Posterior cingulate gyrus (tissue), 11 donors: ENCODE data around the gene MATN1.
"Not testable (repeated sequence)": the region's sequence is repeated elsewhere in the genome, so short reads cannot be mapped to it uniquely, and the experiment has no call there.

ENCODE experiments used
- DNase-seq, 10 donors: peaks; one replicate each; pipeline versions ENCODE4 v3.0.0 to v3.0.0-alpha.2; 2020 to 2021; ENCODE audit warnings: mixed read lengths in 3 of 10
- intact Hi-C: fragments of 100-400 bp; cut with DNase I; formaldehyde crosslinking; loops from one replicate; pipeline ENCODE4 v1.15.1; 2023

Gene MATN1, protein sequence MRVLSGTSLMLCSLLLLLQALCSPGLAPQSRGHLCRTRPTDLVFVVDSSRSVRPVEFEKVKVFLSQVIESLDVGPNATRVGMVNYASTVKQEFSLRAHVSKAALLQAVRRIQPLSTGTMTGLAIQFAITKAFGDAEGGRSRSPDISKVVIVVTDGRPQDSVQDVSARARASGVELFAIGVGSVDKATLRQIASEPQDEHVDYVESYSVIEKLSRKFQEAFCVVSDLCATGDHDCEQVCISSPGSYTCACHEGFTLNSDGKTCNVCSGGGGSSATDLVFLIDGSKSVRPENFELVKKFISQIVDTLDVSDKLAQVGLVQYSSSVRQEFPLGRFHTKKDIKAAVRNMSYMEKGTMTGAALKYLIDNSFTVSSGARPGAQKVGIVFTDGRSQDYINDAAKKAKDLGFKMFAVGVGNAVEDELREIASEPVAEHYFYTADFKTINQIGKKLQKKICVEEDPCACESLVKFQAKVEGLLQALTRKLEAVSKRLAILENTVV

GRCh38 chr1:30723331-30723755, at the start of gene MATN1:
Gene MATN1, minus strand, starts transcription at chr1:30723585. Its CDS starts 34 bp downstream, at chr1:30723551.
- intact Hi-C loops, result no loop called here
- peak in 3 of 10 donors; percentile 65 to 72 (median 71) for DNase-seq

DNA sequence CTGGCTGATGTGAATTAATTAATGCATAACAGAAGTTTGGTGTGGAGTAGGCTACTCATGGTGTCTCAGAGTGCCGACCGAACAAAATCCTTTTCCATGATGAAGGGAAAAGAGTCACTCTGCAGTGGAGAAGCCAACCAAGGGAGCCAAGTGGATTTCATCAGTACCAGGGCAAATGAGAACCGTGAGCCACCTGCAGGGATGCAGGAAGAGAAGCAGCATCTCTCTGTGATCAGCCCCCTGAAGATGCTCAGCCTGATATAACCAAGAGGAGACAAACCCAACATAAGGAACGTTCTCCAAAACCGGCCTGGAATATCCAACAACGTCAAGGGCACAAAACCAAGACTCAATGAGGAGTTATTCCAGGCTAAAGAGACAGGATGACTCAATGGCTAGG, 47.6 kb upstream of the MATN1 start:
- no peak for DNase-seq
- intact Hi-C loops, result loop anchor here (10.0 kb wide), 1 partner anchor 1536 kb away; the partner anchor contains the start of genes MECR and PTPRU

GRCh38 chr1:30770150-30770549, 46.8 kb upstream of the MATN1 start:
- intact Hi-C loops, result loop anchor here (10.0 kb wide), 1 partner anchor 1535 kb away; the partner anchor contains the start of genes MECR and PTPRU
- DNase-seq, result peak in 2 of 10 donors; percentile 59 to 67

GRCh38 chr1:30768830-30769718, 45.7 kb upstream of the MATN1 start:
- DNase-seq, result peak in 3 of 10 donors; percentile 16 to 76 (median 22)
- intact Hi-C loops, result no loop called here

- DNase-seq, result peak in 2 of 10 donors; percentile 29 to 31
- intact Hi-C loops, result no loop called here
These were observed 44.9 kb upstream of the MATN1 start for GRCh38 chr1:30768159-30768829.

- DNase-seq, result peak in 3 of 10 donors; percentile 9 to 23 (median 12)
- intact Hi-C loops, result not testable (repeated sequence)
These were observed 43.6 kb upstream of the MATN1 start for GRCh38 chr1:30766948-30767347.

DNA sequence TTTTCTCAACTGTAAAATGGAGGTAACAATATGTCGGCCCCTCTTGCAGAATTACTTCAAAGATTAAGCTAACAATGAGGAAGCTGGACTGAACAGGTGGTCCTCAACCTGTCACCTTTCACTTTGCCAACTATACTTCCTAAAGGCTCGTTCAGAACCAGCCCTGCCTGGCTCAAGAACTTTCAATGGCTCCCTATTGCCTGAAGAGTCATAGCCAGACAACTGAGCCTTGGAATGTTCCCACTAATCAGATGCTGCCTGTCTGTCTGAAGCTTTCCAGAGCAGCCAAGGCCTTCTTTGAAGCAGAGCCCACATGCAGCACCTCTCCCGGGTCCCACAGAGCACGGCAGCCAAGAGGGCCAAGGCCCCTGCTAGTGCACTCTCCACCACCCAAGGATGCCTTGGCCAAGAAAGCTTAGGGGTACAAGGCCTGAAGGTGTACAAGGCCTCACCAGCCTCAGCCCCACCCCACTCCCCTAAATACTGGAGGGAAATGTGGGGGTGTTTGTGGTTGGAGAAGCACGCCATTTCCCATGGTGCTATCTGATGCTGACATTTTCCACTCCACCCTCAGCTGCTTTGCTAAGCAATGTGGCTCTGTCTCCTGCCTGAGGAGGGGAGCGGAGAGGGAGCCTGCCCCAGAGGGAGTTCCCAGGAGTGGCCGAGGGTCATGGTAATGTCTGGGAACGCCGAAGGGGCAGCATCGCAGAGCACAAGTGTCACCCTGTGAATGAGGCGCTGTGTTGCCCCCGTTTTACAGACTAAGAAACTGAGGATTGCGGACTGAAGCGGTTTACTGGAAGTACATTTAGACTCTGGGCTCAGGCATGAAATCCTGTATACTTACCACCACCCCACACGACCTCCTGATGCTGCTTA, 42.4 kb upstream of the MATN1 start:
- intact Hi-C loops, result no loop called here
- DNase-seq, result peak in 1 of 10 donors; percentile 24

DNA sequence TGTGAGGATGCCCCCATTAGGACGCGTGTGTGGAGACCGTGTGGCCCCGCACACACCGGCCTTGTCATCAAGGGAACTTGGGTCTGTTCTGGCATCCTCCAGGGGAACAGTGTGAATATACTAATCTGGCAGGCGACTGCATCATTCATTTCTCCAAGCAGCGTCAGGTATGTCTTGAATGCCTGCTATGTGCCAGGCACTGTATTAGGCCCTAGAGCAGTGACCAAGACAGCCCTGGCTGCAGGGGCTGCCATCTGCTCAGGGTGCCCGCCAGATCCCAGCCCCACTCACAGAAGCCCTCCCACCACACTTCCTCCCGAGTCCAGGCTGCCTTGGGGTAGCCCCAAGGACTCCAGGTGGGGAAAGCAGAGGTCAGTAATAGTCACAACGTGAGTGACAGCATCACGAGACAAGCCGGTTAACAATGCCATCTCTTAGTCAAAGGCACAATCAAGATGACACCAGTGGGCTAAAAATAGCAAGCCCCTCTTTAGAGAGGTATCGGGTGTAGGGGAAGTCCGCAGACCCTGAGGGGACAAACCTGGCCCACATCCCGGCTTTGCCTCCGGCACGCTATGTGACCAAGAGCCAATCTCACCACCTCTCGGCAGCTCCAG, 41.7 kb upstream of the MATN1 start:
- peak in 1 of 10 donors; percentile 28 for DNase-seq
- intact Hi-C loops, result no loop called here

- intact Hi-C loops, result no loop called here
- DNase-seq, result peak in 1 of 10 donors; percentile 30
These were observed 41.0 kb upstream of the MATN1 start for GRCh38 chr1:30764396-30764795.

DNA sequence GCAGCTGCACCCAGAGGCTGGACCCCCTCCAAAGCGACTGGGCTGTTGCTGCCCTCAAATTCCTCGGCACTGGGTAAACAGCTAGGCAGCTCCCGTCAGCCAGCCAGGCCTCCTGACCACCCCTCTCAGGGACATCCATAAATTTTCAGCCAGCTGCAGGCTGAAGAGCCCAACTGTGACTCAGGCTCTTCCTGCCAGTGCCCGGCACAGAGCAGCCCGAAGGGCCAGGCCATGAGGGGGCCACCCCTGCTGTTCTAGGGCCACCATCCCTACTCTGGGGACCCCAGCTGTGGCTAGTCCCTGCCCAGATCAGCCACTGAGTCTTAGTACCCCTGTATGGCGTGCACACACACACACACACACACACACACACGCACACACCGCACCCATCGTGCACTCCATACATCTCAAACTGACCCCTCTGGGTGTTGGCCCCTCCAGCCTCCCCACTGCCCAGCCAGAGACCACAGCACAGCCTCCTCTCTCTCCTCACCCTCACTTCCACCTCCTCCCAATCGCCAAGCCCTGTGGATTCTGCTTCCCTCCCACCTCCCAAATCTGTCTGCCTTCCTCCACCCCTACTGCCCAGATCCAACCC, 40.4 kb upstream of the MATN1 start:
- DNase-seq, result peak in 5 of 10 donors; percentile 54 to 94 (median 67)
- intact Hi-C loops, result no loop called here

GRCh38 chr1:30762930-30763650, 39.7 kb upstream of the MATN1 start:
- no peak for DNase-seq
- intact Hi-C loops, result no loop called here

- intact Hi-C loops, result no loop called here
- DNase-seq, result peak in 1 of 10 donors; percentile 45
These were observed 39.0 kb upstream of the MATN1 start for GRCh38 chr1:30762152-30762929.

DNA sequence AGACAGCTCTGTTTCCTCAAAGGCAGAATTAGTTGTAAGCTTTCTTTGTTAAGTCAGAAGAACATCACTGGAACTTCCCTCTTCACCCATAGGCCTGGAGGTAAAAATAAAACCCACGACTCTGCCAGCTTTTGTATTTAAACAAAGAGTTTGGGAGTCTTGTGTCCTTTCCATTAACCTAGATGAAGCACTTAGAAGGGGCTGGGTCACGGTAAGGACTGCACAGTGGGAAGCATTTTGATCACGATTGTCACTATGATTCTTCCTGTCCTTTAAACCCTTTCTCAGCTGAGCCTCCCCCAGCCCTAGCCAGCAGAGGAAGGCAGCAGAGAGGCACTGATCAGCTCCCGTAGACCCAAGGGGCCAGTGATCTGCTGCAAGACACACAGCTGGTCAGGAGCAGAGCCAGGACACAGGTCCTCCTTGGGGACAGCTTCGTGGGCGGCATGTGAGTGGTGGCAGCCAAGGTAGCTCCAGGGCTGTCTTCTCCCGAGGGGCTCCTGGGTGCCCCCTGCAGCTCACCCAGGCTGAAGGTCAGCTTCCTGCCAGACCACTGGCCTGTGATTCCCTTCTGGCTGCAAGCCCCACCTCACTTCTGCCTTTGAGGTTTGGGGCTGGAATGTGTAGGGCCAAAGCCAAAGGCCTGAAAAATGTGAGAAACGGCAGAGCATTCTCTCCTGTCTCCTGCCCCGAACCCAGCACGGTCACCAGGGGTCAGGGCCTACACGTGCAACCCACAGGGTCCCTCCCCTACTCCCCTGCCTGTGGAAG, 38.2 kb upstream of the MATN1 start:
- intact Hi-C loops, result no loop called here
- peak in 1 of 10 donors; percentile 69 for DNase-seq

GRCh38 chr1:30760596-30761324, 37.4 kb upstream of the MATN1 start:
- intact Hi-C loops, result no loop called here
- DNase-seq, result peak in 1 of 10 donors; percentile 61

GRCh38 chr1:30759718-30760281, 36.4 kb upstream of the MATN1 start:
- intact Hi-C loops, result no loop called here
- peak in 1 of 10 donors; percentile 45 for DNase-seq
